GM19468 (cell line): Measurements from ENCODE around the gene ENTPD6.

Experiments
- ATAC-seq: cut with Tn5 transposase; IDR thresholded peaks from one replicate; pipeline ENCODE4 v1.9.1; 2021; ENCODE audit warnings: mild to moderate bottlenecking, moderate library complexity, moderate number of reproducible peaks; ENCODE audit not compliant: unreplicated experiment; ENCODE audit errors: extremely low read depth

Gene ENTPD6

DNA sequence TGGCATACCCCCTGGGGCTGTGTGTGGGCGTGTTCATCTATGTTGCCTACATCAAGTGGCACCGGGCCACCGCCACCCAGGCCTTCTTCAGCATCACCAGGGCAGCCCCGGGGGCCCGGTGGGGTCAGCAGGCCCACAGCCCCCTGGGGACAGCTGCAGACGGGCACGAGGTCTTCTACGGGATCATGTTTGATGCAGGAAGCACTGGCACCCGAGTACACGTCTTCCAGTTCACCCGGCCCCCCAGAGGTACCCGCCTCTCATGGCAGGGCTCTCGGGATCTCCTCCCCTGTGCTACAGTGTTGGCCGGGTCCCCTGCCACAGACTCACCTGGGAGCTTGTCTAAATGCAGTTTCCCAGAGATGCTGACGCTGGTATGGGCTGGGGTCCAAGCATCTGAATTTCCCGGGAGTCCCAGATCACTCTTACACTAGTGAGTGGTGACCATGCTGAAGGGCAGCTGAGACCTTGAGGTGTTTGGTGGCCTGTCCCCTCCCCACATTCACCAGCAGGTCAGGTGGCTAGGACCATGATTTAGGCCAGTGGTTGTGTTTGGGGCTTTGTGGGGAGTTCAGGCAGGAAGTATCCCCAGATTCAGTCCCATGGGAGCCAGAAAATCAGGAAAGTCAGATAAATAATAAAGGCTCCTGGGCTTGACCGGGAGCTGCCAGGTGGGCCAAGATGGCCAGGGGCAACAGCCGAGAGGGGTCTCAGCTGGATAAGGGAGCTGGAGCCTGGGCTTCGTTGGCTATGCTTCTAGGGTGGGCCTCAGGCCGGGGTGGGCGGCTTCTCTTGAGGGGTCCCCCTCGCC, 11.8 kb downstream of the ENTPD6 start:
- ATAC-seq = no peak

GRCh38 chr20:25207960-25208534, 12.5 kb downstream of the ENTPD6 start:
- ATAC-seq = no peak

DNA sequence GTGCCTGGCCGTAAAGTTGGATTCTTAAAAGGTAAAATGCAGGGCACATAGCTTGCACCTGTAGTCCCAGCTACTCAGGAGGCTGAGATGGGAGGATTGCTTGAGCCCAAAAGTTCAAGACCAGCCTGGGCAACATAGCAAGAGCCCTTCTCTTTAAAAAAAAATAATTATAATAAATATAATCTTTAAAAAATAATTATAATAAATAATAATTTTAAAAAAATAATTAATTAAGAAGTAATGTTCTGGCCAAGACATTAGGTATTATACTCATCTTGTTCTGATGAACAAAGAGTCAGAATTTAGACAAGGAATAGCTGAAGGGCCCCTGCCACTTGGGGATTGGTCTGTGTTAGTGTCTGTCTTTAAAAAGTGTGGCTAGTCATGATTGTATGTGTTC, 13.9 kb downstream of the ENTPD6 start:
- ATAC-seq = no peak

DNA sequence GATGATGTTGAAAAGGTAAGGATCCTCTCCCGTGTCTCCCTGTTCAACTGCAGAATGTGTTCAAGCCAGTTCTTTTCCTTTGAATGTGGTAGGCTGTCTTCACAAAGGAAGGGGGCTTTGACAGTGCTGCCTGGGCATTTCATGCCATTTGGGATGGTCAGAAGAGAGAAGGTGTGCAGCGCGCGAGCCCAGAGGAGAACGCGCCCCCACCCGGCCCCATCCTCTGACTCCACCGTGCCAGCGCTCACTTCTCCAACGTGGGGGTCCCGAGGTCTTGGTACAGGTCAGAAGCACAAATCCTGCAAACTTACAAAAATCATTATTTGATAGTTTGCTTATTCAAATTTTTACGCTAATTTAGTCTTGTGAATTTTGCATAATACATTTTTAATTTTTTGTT, 14.4 kb downstream of the ENTPD6 start:
- no peak for ATAC-seq

GRCh38 chr20:25211273-25211672, 15.8 kb downstream of the ENTPD6 start:
- no peak for ATAC-seq

GRCh38 chr20:25212242-25212641, 16.7 kb downstream of the ENTPD6 start:
- no peak for ATAC-seq

- no peak for ATAC-seq
Observed at GRCh38 chr20:25213566-25214425, 18.3 kb downstream of the ENTPD6 start.

DNA sequence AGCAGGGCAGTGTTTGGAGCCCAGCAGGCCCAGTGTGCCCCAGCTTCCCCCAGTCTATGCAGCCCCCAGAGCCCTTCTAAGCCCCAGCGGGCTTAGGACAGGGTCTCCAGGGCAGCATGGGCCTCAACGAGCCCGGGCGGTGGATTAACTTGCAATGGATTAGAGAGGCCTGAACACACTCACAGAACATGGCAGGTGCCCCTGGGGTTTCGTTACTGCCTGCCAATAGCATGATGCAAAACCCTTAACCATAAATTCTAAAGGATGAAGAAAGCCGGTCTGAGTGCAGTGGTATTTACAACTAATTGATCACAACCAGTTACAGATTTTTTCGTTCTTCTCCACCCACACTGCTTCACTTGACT, 18.9 kb downstream of the ENTPD6 start:
- ATAC-seq = no peak

DNA sequence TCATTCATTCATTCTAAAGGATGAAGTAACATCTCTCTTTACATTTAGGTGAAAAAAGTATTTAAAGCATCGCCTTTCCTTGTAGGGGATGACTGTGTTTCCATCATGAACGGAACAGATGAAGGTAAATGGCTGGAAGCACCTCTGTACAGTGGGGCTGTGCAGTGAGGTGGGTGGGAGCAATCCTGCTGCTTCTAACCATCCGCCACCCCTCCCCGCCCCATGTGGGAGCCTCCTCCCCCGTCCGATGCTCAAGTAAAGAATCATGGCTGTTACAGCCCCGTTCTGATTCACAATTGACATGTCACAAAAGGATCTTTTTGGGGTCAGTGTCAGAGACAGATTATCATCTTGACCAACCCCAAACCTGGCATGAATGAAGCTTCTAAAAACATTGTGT, 19.3 kb downstream of the ENTPD6 start:
- ATAC-seq = no peak

DNA sequence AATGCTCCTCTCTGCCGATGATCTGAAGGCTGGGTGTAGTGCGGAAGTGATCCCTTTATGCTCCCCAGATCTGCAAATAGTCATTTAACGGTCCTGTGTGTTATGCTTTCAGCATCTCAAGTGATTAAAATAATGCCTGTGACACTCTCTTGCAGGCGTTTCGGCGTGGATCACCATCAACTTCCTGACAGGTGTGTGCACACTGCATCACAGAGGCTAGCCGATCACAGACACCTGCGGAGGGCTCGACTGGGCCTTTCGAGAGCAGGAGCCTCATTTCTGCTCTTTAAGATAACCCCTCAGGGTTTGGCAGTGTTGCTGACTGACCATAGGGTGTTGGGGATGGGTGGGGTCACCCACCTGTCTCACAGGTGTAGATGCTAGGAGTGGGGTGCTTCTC, 20.0 kb downstream of the ENTPD6 start:
- no peak for ATAC-seq

GRCh38 chr20:25216199-25216945, 20.9 kb downstream of the ENTPD6 start:
- no peak for ATAC-seq

DNA sequence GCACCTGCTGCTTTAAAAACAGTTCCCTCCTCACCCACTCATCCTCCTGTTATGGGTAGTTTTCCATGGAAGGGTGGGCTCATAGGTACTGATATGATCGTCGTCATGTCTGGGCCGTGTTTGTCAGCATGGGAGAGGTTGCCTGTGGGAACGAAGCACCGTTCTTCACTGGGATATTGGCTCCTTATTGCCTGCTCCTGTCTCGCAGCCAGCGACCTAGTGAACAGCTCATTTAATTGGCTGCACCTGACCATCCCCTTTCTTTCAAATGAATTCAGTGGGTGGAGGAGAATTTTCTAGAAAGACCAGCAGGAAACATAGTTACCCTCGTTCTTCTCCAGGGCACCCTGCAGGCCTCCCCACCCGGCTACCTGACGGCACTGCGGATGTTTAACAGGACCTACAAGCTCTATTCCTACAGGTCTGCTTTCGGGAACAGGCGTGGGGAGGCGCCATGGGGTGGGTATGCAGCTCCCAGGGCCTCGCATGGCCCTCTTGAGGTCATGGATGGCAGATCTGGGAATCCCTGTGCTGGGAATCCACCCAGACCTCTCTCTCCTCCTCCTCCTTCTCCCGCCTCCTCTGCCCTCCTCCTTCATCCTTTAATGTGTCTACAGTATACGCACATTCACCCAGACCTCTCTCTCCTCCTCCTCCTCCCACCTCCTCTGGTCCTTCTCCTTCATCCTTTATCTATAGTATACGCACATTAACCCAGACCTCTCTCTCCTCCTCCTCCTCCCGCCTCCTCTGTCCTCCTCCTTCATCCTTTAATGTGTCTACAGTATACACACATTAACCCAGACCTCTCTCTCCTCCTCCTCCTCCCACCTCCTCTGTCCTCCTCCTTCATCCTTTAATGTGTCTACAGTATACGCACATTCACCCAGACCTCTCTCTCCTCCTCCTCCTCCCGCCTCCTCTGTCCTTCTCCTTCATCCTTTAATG, 21.9 kb downstream of the ENTPD6 start:
- ATAC-seq = no peak

GRCh38 chr20:25218109-25218486, 22.6 kb downstream of the ENTPD6 start:
- no peak for ATAC-seq

DNA sequence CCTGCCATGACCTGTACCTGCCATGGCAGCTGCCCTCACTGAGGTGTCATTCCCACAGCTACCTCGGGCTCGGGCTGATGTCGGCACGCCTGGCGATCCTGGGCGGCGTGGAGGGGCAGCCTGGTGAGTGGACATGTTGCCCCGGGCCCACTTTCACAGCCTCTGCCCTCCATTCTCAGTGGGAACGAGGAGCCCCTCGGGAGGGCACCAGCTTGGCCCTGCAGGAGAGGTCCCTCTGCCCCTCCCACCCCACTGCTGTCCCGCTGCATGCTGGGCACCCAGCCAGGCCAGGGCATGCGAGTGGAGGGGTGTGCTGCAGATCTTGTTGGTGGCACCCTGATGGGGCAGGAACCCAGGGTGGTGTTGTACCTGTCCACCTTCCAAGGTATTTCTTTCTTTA, 23.0 kb downstream of the ENTPD6 start:
- ATAC-seq = no peak

- no peak for ATAC-seq
Observed at GRCh38 chr20:25219365-25219764, 23.9 kb downstream of the ENTPD6 start.

DNA sequence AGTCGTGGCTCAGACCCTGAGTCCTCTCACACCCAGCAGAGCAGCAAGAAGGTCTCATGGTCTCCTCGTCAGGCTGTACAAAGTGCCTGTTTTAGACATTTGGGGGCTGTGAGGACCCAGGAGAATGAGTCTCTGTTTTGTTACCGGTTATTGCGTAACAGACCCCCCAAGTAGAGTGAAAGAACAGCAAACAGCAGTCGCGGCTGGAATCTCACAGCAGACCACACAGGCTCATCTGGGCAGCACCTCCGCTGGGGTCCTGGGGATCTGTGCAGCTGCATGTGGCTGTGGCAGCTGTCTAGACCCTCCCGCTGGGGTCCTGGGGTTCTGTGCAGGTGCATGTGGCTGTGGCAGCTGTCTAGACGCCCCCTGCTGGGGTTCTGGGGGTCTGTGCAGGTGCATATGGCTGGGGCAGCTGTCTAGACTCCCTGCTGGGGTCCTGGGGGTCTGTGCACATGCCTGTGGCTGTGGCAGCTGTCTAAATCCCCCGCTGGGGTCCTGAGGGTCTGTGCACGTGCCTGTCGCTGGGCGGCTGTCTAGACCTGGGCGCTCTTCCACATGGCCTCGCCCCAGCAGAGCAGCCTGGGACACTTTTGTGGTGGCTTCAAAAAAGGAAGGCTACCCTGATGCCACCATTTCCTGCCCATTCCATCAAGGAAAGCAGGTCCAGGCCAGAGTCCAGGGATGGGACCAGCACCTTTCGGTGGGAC, 24.7 kb downstream of the ENTPD6 start:
- no peak for ATAC-seq

DNA sequence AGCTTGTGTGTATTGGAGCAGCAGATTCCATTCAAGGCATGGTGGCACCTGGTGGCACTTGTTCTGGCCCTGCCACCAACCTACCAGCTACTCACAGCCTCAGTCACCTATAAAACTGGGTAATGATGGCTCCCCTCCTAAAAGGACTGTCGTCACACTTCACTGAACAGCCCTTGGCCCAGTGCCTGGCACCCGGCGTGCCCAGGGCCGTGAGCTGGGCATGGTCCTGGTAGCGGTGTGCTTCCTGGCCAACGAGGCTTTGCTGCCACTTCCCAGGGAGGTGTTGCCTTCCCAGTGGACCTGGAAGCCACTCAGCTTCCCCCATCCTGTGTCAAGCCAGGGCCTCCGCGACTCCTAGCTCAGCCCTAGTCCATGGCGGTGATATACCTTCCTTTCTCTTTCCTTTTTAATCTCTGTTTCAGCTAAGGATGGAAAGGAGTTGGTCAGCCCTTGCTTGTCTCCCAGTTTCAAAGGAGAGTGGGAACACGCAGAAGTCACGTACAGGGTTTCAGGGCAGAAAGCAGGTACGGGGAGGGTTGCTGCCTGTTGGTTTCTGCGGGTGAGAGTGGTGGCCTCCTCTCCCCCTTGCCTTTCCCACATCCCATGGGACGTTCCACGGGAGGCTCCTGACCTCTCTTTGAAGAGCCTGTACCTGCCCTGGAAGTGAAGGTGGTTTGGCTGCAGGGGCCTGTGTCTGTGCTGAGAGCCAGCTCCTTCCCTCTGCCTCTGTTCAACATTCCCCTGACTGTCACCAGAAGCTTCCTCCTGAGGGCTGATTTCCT, 25.5 kb downstream of the ENTPD6 start:
- no peak for ATAC-seq
